K562 (cell line): ENCODE measurements around the gene PELI3. TPM values are rescaled to one million over a fixed set of nuclear protein-coding genes. Genes with fewer than 3 reads are reported as not detected.

Experiments
- CSDE1 ChIP-seq, 2 experiments: fragments of 450-650 bp; IDR thresholded peaks; 2 replicates each; pipeline ENCODE4 v1.6.1; 2016; ENCODE audit warnings: mild to moderate bottlenecking in 1 of 2
- HMG20A ChIP-seq: fragments of 450-650 bp; formaldehyde crosslinking; conservative IDR thresholded peaks from 2 replicates; pipeline ENCODE4 v1.4.0; 2020; ENCODE audit warnings: mild to moderate bottlenecking, mixed read lengths
- JUNB ChIP-seq: fragments of 450-650 bp; formaldehyde crosslinking; conservative IDR thresholded peaks from 2 replicates; pipeline ENCODE4 v1.4.0; 2020; ENCODE audit warnings: mild to moderate bottlenecking
- MCM2 ChIP-seq: fragments of 450-650 bp; IDR thresholded peaks from 2 replicates; pipeline ENCODE4 v1.6.1; 2017; ENCODE audit warnings: low read depth, mild to moderate bottlenecking
- MEF2D ChIP-seq: conservative IDR thresholded peaks from 2 replicates; pipeline ENCODE4 v1.6.1; 2016; ENCODE audit warnings: low read depth, missing genetic modification characterization, missing compliant biosample characterization
- NONO ChIP-seq, 2 experiments: fragments of 200-400 bp in 1 of 2; fragments of 450-650 bp in 1 of 2; formaldehyde crosslinking in 1 of 2; IDR thresholded peaks; 2 replicates each; pipeline ENCODE4 v1.6.1; 2017; ENCODE audit warnings: low read depth in 2 of 2, mild to moderate bottlenecking in 2 of 2, moderate library complexity in 2 of 2, low read length in 1 of 2
- PATZ1 ChIP-seq: fragments of 250-450 bp; sonication (Bioruptor Pico); IDR thresholded peaks from 2 replicates; pipeline ENCODE4 v1.5.0; 2020; ENCODE audit warnings: mild to moderate bottlenecking, borderline replicate concordance
- PBX2 ChIP-seq, 2 experiments: IDR thresholded peaks in 1 of 2; conservative IDR thresholded peaks in 1 of 2; 2 replicates each; pipeline ENCODE4 v1.6.1; 2016; ENCODE audit warnings: low read depth in 2 of 2, mild to moderate bottlenecking in 1 of 2, missing compliant biosample characterization in 1 of 2, missing genetic modification characterization in 1 of 2, moderate library complexity in 1 of 2
- RBM39 ChIP-seq: fragments of 200-400 bp; formaldehyde crosslinking; optimal IDR thresholded peaks from 2 replicates; pipeline ENCODE3; 2018; ENCODE audit warnings: low read depth, low read length
- RNF219 ChIP-seq: fragments of 250-450 bp; sonication (Bioruptor Pico); IDR thresholded peaks from 2 replicates; pipeline ENCODE4 v1.5.0; 2022; ENCODE audit warnings: mild to moderate bottlenecking
- SIN3A ChIP-seq, 2 experiments: fragments of 150-350 bp in 1 of 2; IDR thresholded peaks; 2 replicates each; pipeline ENCODE4 v1.6.1; 2011 to 2016; ENCODE audit warnings: borderline replicate concordance in 2 of 2, low read depth in 2 of 2, low read length in 2 of 2, mild to moderate bottlenecking in 2 of 2, moderate library complexity in 2 of 2; ENCODE audit not compliant: control insufficient read depth in 1 of 2
- SMAD3 ChIP-seq: fragments of 450-650 bp; formaldehyde crosslinking; conservative IDR thresholded peaks from 2 replicates; pipeline ENCODE4 v1.4.0; 2020; ENCODE audit warnings: mild to moderate bottlenecking
- SOX6 ChIP-seq: fragments of 450-650 bp; IDR thresholded peaks from 2 replicates; pipeline ENCODE4 v1.6.1; 2014; ENCODE audit warnings: mild to moderate bottlenecking
- SP2 ChIP-seq: IDR thresholded peaks from 2 replicates; pipeline ENCODE4 v1.6.1; 2011; ENCODE audit warnings: mild to moderate bottlenecking, low read depth, low read length, moderate library complexity; ENCODE audit not compliant: poor library complexity, severe bottlenecking; ENCODE audit errors: extremely low read depth
- TAF9B ChIP-seq: fragments of 450-650 bp; IDR thresholded peaks from 2 replicates; pipeline ENCODE4 v1.6.1; 2018; ENCODE audit warnings: mild to moderate bottlenecking; ENCODE audit not compliant: partially characterized antibody
- TCF7 ChIP-seq: sonication (generic); IDR thresholded peaks from 2 replicates; pipeline ENCODE4 v1.6.1; 2016; ENCODE audit warnings: antibody characterized with exemption, borderline replicate concordance
- ZFX ChIP-seq: sonication (generic); formaldehyde crosslinking; IDR thresholded peaks from 2 replicates; pipeline ENCODE4 v1.8.0; 2022; ENCODE audit warnings: mild to moderate bottlenecking, missing genetic modification reagents, moderate library complexity
- ZNF347 ChIP-seq: fragments of 450-650 bp; formaldehyde crosslinking; IDR thresholded peaks from 2 replicates; pipeline ENCODE4 v1.4.0; 2020; ENCODE audit warnings: low read depth, mild to moderate bottlenecking, moderate library complexity
- ZNF589 ChIP-seq: fragments of 200-800 bp; sonication (Bioruptor generic); IDR thresholded peaks from 2 replicates; pipeline ENCODE4 v1.6.1; 2016; ENCODE audit warnings: low read depth, missing genetic modification characterization, missing compliant biosample characterization
- ZNF699 ChIP-seq: fragments of 250-450 bp; sonication (Bioruptor Pico); IDR thresholded peaks from 2 replicates; pipeline ENCODE4 v1.8.0; 2021; ENCODE audit warnings: mild to moderate bottlenecking, moderate library complexity; ENCODE audit not compliant: insufficient replicate concordance
- ZZZ3 ChIP-seq: fragments of 450-650 bp; IDR thresholded peaks from 2 replicates; pipeline ENCODE4 v1.6.1; 2016; ENCODE audit warnings: antibody characterized with exemption, mild to moderate bottlenecking, moderate library complexity
- polyA plus RNA-seq, 8 experiments: library from polyadenylated mRNA; depleted of rRNA in 4 of 8; stranded (reverse) in 5 of 8; unstranded in 3 of 8; fragments of >200 nt; fragmentation: Nextera tagmentation in 2 of 8; fragmentation: Illumina TruSeq in 1 of 8; extraction: Ambion mirVana in 2 of 8; extraction: Trizol in 1 of 8; gene quantifications; 2 replicates each; pipeline versions ENCODE4 v1.2.1 to v1.2.3, GENCODE V29; 2011 to 2014; ENCODE audit warnings: inconsistent platforms in 1 of 8, missing spikeins in 1 of 8
- total RNA-seq, 7 experiments: library from RNA; depleted of rRNA in 6 of 7; stranded (reverse); fragments of >200 nt in 6 of 7; fragmentation: Illumina TruSeq in 2 of 7; extraction: Trizol in 2 of 7; gene quantifications; 2 replicates each; pipeline versions ENCODE4 v1.2.1 to v1.2.3, GENCODE V29; 2011 to 2021; ENCODE audit warnings: low replicate concordance in 1 of 7

PELI3 gene
- total and polyA plus RNA-seq, 9 of the 15 experiments (the other 6 are each of a cell fraction or from before 2014, with no cell fraction given): 0.17 to 4.2 (median 1.9) TPM

GRCh38 chr11:66418168-66418985, 48.3 kb upstream of the PELI3 start (continued):
- TF ChIP-seq PATZ1 (CRISPR knock-in tag): no peak
- no peak for TF ChIP-seq SOX6
- no peak for TF ChIP-seq TAF9B
- no peak for TF ChIP-seq TCF7
- TF ChIP-seq NONO (IDR thresholded peaks at IDR 0.05; ENCODE audit: low read depth in 2 of 2, low read length in 1 of 2): no peak
- peak; percentile 75; the same call in 1 of the 2 replicates for TF ChIP-seq JUNB (CRISPR knock-in tag)
- peak; percentile 100 for TF ChIP-seq MEF2D (tag)
- TF ChIP-seq MCM2: no peak
- peak; percentile 53 to 62; a peak in 2 of 4 replicates for TF ChIP-seq SIN3A (IDR thresholded peaks at IDR 0.05; ENCODE audit: borderline replicate concordance in 2 of 2, control insufficient read depth in 1 of 2, low read depth in 2 of 2, low read length in 2 of 2)
- no peak for TF ChIP-seq ZZZ3
- no peak for TF ChIP-seq ZFX (CRISPR knock-in tag)
- TF ChIP-seq ZNF347 (CRISPR knock-in tag): no peak
- TF ChIP-seq HMG20A (CRISPR knock-in tag): no peak
- no peak for TF ChIP-seq CSDE1 (IDR thresholded peaks at IDR 0.05)
- no peak for TF ChIP-seq ZNF699 (CRISPR knock-in tag)
- TF ChIP-seq RNF219: no peak
- TF ChIP-seq SP2: no peak
- no peak for TF ChIP-seq SMAD3 (CRISPR knock-in tag)
- TF ChIP-seq PBX2 (CRISPR knock-in tag; IDR thresholded peaks at IDR 0.05; ENCODE audit: low read depth): no peak
- TF ChIP-seq PBX2 (tag; conservative IDR thresholded peaks at IDR 0.05; ENCODE audit: low read depth): no peak
- TF ChIP-seq RBM39: no peak
- peak; percentile 49; the same call in 1 of the 2 replicates for TF ChIP-seq ZNF589 (CRISPR knock-in tag)
